DND-41 (cell line): Measurements from ENCODE around the gene MAT2A.
"Not testable (repeated sequence)": the region's sequence is repeated elsewhere in the genome, so short reads cannot be mapped to it uniquely, and the experiment has no call there.

Experiments
- ATAC-seq: fragments of 200-7000 bp; cut with Tn5 transposase; 3 replicates; pipeline ENCODE4 v1.9.1; 2021; ENCODE audit warnings: low read depth; ENCODE audit not compliant: insufficient read depth
- DNase-seq: peaks from one replicate; pipeline ENCODE4 v3.0.0-alpha.2; 2020
- H2AFZ ChIP-seq: 2 replicates; pipeline ENCODE4 v1.6.0; 2012; ENCODE audit warnings: low read depth, low read length
- H3K27ac ChIP-seq: 2 replicates; pipeline ENCODE4 v1.5.1; 2012; ENCODE audit warnings: low read length, inconsistent platforms
- H3K27me3 ChIP-seq: fragments of 200-600 bp; sonication (generic); 2 replicates; pipeline ENCODE4 v1.6.0; 2012; ENCODE audit warnings: low read length, mild to moderate bottlenecking, inconsistent platforms; ENCODE audit not compliant: insufficient read depth, poor library complexity
- H3K36me3 ChIP-seq: 2 replicates; pipeline ENCODE4 v1.5.1; 2012; ENCODE audit warnings: low read length, inconsistent platforms; ENCODE audit not compliant: insufficient read depth
- H3K4me1 ChIP-seq: 2 replicates; pipeline ENCODE4 v1.5.1; 2012; ENCODE audit warnings: mild to moderate bottlenecking, low read length; ENCODE audit not compliant: insufficient read depth
- H3K4me2 ChIP-seq: 2 replicates; pipeline ENCODE4 v1.6.0; 2012; ENCODE audit warnings: mild to moderate bottlenecking, moderate library complexity, low read length, inconsistent platforms; ENCODE audit not compliant: insufficient read depth
- H3K4me3 ChIP-seq, 2 experiments: fragments of 200-600 bp in 1 of 2; shearing (Covaris generic) in 1 of 2; 2 replicates each; pipeline ENCODE4 v1.5.1; 2012 to 2016; ENCODE audit warnings: inconsistent platforms in 2 of 2, low read length in 2 of 2, mild to moderate bottlenecking in 2 of 2, low read depth in 1 of 2, moderate library complexity in 1 of 2
- H3K79me2 ChIP-seq: 2 replicates; pipeline ENCODE4 v1.6.0; 2012; ENCODE audit warnings: low read length, inconsistent platforms; ENCODE audit not compliant: insufficient read depth
- H3K9ac ChIP-seq: 2 replicates; pipeline ENCODE4 v1.6.0; 2012; ENCODE audit warnings: low read depth, mild to moderate bottlenecking, inconsistent platforms, low read length, moderate library complexity
- H3K9me3 ChIP-seq: 2 replicates; pipeline ENCODE4 v1.5.1; 2012; ENCODE audit warnings: low read length, moderate library complexity, mild to moderate bottlenecking, inconsistent platforms; ENCODE audit not compliant: insufficient read depth, severe bottlenecking
- H4K20me1 ChIP-seq: 2 replicates; pipeline ENCODE4 v1.6.0; 2012; ENCODE audit warnings: low read length; ENCODE audit not compliant: insufficient read depth
- EZH2 ChIP-seq: IDR thresholded peaks from 3 replicates; pipeline ENCODE4 v1.6.1; 2012; ENCODE audit warnings: borderline replicate concordance, low read depth, mild to moderate bottlenecking, moderate library complexity, low read length, inconsistent platforms; ENCODE audit not compliant: severe bottlenecking
- TF ChIP-seq, protein P1 (sequence below): IDR thresholded peaks from 2 replicates; pipeline ENCODE4 v1.5.1; 2012; ENCODE audit warnings: borderline replicate concordance, low read length, moderate library complexity, mild to moderate bottlenecking; ENCODE audit not compliant: poor library complexity, severe bottlenecking; ENCODE audit errors: extremely low read depth

The MAT2A gene

DNA sequence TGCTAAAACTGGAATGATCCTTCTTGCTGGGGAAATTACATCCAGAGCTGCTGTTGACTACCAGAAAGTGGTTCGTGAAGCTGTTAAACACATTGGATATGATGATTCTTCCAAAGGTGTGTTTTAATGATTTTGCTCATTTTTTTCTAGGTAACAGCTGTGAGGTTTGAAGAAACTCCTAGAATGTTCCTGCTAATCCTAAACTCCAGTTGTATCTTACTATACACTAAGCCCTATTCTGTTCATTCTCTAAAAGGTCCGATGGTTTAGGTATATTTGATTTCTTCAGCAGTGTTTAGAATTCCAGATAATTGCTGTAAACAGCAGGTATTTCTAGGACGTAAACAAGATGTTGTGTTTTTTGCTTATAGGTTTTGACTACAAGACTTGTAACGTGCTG, 2.3 kb downstream of the MAT2A start:
- Histone ChIP-seq H3K4me1 (peaks cover 44% of the 10 kb centered on the region), H2AFZ (no peak overlapping the region), H3K4me2 (peak overlapping the region; percentile 75), H3K27me3 (no peaks in the 10 kb centered on the region), H3K9me3 (no peaks in the 10 kb centered on the region), H3K79me2 (peaks cover 66% of the 10 kb centered on the region), H3K4me3 (peak overlapping the region; percentile 78 to 87; a peak in 3 of 4 replicates), H3K27ac (peak overlapping the region; percentile 22; the same call in 1 of the 2 replicates), H4K20me1 (peaks cover 57% of the 10 kb centered on the region), H3K36me3 (peaks cover 70% of the 10 kb centered on the region), H3K9ac (peak overlapping the region; percentile 95)
- no peak for ATAC-seq
- no peak for TF ChIP-seq EZH2
- TF ChIP-seq, protein P1, sequence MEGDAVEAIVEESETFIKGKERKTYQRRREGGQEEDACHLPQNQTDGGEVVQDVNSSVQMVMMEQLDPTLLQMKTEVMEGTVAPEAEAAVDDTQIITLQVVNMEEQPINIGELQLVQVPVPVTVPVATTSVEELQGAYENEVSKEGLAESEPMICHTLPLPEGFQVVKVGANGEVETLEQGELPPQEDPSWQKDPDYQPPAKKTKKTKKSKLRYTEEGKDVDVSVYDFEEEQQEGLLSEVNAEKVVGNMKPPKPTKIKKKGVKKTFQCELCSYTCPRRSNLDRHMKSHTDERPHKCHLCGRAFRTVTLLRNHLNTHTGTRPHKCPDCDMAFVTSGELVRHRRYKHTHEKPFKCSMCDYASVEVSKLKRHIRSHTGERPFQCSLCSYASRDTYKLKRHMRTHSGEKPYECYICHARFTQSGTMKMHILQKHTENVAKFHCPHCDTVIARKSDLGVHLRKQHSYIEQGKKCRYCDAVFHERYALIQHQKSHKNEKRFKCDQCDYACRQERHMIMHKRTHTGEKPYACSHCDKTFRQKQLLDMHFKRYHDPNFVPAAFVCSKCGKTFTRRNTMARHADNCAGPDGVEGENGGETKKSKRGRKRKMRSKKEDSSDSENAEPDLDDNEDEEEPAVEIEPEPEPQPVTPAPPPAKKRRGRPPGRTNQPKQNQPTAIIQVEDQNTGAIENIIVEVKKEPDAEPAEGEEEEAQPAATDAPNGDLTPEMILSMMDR = no peak
- no peak for DNase-seq

DNA sequence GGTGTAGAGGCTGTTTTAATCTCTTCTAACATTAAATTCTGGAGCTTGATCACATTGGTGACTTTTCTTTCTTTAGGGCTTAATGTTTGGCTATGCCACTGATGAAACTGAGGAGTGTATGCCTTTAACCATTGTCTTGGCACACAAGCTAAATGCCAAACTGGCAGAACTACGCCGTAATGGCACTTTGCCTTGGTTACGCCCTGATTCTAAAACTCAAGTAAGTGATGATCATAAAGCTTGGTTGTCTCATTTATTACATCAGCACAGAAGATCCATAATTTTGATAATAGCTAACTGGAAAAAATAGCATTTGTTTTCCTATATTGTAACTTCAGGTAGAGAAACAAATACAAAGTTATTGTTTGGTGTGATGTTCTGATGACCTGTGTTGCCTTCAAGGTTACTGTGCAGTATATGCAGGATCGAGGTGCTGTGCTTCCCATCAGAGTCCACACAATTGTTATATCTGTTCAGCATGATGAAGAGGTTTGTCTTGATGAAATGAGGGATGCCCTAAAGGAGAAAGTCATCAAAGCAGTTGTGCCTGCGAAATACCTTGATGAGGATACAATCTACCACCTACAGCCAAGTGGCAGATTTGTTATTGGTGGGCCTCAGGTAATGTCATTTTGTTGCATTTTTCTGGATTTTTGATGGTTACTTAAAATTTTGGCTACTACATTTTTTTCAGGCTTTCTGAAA, 2.9 kb downstream of the MAT2A start:
- H4K20me1 ChIP-seq = peaks cover 57% of the 10 kb centered on the region
- H3K4me1 ChIP-seq = peaks cover 38% of the 10 kb centered on the region

DNA sequence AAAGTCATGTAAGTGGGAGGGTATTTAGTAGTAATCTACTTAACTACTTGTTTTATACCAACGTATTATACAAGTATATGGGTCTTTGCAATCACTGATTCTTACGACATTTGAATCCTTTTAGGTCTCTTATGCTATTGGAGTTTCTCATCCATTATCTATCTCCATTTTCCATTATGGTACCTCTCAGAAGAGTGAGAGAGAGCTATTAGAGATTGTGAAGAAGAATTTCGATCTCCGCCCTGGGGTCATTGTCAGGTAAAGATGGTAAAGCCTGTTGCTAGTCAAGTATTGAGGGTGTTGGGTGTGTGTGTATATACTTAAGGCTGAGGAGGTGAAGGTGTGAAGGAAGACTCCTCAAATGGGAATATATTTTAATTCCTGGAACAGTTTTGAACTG, 3.8 kb downstream of the MAT2A start:
- peaks cover 75% of the 10 kb centered on the region for H3K36me3 ChIP-seq
- DNase-seq (no peak), ATAC-seq (no peak)
- no peaks in the 10 kb centered on the region for H3K9me3 ChIP-seq
- peak overlapping the region; percentile 75; the same call in 1 of the 2 replicates for H3K4me2 ChIP-seq
- H3K4me1 ChIP-seq = peaks cover 30% of the 10 kb centered on the region
- no peaks in the 10 kb centered on the region for H3K27me3 ChIP-seq
- H4K20me1 ChIP-seq = peaks cover 57% of the 10 kb centered on the region
- no peak overlapping the region for H3K9ac ChIP-seq
- H3K27ac ChIP-seq = no peak overlapping the region; the same call in 1 of the 2 replicates
- no peak for TF ChIP-seq EZH2
- TF ChIP-seq, protein P1 = no peak
- H2AFZ ChIP-seq = no peak overlapping the region
- peak overlapping the region in 1 of 2 experiments; percentile 87; a peak in 2 of 4 replicates for H3K4me3 ChIP-seq
- peaks cover 50% of the 10 kb centered on the region for H3K79me2 ChIP-seq

More for the DNA sequence above, 2.9 kb downstream of the MAT2A start:
- DNase-seq (no peak), ATAC-seq (no peak)
- peaks cover 75% of the 10 kb centered on the region for H3K36me3 ChIP-seq
- no peak for TF ChIP-seq EZH2
- TF ChIP-seq, protein P1 = no peak
- H3K9ac ChIP-seq = peak overlapping the region; percentile 95
- H3K79me2 ChIP-seq = peaks cover 59% of the 10 kb centered on the region
- peak overlapping the region; percentile 78 to 87; a peak in 3 of 4 replicates for H3K4me3 ChIP-seq
- peak overlapping the region; percentile 75 for H3K4me2 ChIP-seq
- H3K9me3 ChIP-seq = no peaks in the 10 kb centered on the region
- H3K27me3 ChIP-seq = no peaks in the 10 kb centered on the region
- H2AFZ ChIP-seq = no peak overlapping the region
- H3K27ac ChIP-seq = peak overlapping the region; percentile 22; the same call in 1 of the 2 replicates

DNA sequence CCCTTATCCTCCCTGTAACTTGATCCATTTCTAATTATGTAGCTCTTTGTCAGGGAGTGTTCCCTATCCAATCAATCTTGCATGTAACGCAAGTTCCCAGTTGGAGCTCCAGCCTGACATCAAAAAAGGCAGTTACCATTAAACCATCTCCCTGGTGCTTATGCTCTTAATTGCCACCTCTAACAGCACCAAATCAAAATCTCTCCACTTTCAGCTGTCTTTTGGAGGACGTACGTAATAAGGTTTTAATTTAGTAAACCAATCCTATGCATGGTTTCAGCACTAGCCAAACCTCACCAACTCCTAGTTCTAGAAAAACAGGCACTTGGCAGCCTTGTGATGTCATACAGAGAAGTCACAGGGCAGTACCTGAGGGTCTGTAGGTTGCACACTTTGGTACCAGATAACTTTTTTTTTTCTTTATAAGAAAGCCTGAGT, 5.3 kb downstream of the MAT2A start:
- H2AFZ ChIP-seq, H3K4me3 ChIP-seq, ATAC-seq, H3K9ac ChIP-seq, DNase-seq, H3K4me2 ChIP-seq, H3K9me3 ChIP-seq, H3K27ac ChIP-seq, H3K27me3 ChIP-seq: not testable (repeated sequence)
- Histone ChIP-seq H3K4me1 (peaks cover 30% of the 10 kb centered on the region), H3K79me2 (peaks cover 40% of the 10 kb centered on the region), H4K20me1 (peaks cover 55% of the 10 kb centered on the region), H3K36me3 (peaks cover 72% of the 10 kb centered on the region)

DNA sequence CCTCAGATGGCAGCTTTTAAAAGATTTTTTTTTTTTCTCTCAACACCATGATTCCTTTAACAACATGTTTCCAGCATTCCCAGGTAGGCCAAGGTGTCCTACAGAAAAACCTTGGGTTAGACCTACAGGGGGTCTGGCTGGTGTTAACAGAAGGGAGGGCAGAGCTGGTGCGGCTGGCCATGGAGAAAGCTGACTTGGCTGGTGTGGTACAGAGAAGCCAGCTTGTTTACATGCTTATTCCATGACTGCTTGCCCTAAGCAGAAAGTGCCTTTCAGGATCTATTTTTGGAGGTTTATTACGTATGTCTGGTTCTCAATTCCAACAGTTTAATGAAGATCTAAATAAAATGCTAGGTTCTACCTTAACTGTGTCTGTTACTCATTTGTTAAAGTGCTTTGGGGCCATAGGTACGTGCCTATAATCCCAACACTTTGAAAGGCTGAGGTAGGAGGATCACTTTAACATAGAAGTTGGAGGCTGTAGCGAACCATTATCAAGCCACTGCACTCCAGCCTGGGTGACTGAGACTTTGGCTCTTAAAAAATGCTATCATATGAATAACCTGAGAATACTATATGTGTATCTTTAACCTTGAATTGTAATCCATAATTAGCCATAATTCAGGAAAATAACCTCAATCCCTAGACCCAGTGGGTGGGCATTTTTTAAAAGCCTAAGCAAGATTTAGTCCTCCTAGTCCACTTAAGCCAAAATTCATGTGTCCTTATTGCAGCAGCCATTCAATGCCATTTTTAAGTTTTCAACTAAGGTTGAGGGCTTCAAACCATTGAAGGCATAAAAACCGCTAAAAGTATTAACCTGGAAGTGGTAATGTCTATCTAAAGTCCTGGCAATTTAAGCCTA, 6.2 kb downstream of the MAT2A start:
- peaks cover 69% of the 10 kb centered on the region for H3K36me3 ChIP-seq
- peaks cover 47% of the 10 kb centered on the region for H4K20me1 ChIP-seq
- H3K9ac ChIP-seq, H3K27me3 ChIP-seq, H3K4me3 ChIP-seq, H3K4me2 ChIP-seq, H3K27ac ChIP-seq, ATAC-seq, H3K9me3 ChIP-seq, DNase-seq, H2AFZ ChIP-seq: not testable (repeated sequence)
- H3K4me1 ChIP-seq = peaks cover 29% of the 10 kb centered on the region
- H3K79me2 ChIP-seq = peaks cover 31% of the 10 kb centered on the region
